CD14-positive monocyte (primary cell): ENCODE data around the gene CTTN. TPM values are rescaled to one million over a fixed set of nuclear protein-coding genes. Genes with fewer than 3 reads are reported as not detected.

Experiments used
- DNase-seq, 3 donors: peaks; one replicate each; pipeline ENCODE4 v3.0.0-alpha.2; 2011 to 2022
- H2AFZ ChIP-seq: 2 replicates; pipeline ENCODE4 v1.6.0; 2012; ENCODE audit warnings: mild to moderate bottlenecking, low read depth, low read length, inconsistent platforms; ENCODE audit not compliant: insufficient read depth, poor library complexity, severe bottlenecking
- H3K27ac ChIP-seq, 2 donors: 1 replicate in 1 of 2; 2 replicates in 1 of 2; pipeline ENCODE4 v1.5.1; 2012 to 2013; ENCODE audit warnings: low read length in 2 of 2, control low read depth in 1 of 2, inconsistent platforms in 1 of 2, low read depth in 1 of 2, mild to moderate bottlenecking in 1 of 2
- H3K27me3 ChIP-seq, 2 donors: one replicate each; pipeline versions ENCODE4 v1.6.0 to v1.6.1; 2011 to 2013; ENCODE audit warnings: low read length in 2 of 2; ENCODE audit not compliant: control insufficient read depth in 2 of 2, insufficient read depth in 2 of 2
- H3K36me3 ChIP-seq, 2 donors: replicated peaks in 1 of 2; 1 replicate in 1 of 2; 2 replicates in 1 of 2; pipeline versions ENCODE4 v1.5.1 to v1.6.1; 2012 to 2013; ENCODE audit warnings: low read length in 2 of 2, control low read depth in 1 of 2, inconsistent platforms in 1 of 2, mild to moderate bottlenecking in 1 of 2; ENCODE audit not compliant: insufficient read depth in 2 of 2, control insufficient read depth in 1 of 2
- H3K4me1 ChIP-seq, 2 donors: 1 replicate in 1 of 2; 2 replicates in 1 of 2; pipeline versions ENCODE4 v1.5.1 to v1.6.1; 2012 to 2013; ENCODE audit warnings: low read length in 2 of 2, control low read depth in 1 of 2, inconsistent platforms in 1 of 2, mild to moderate bottlenecking in 1 of 2, moderate library complexity in 1 of 2; ENCODE audit not compliant: insufficient read depth in 2 of 2, control insufficient read depth in 1 of 2
- H3K4me2 ChIP-seq: replicated peaks from 2 replicates; pipeline ENCODE3; 2012; ENCODE audit warnings: low read length, moderate library complexity, mild to moderate bottlenecking; ENCODE audit not compliant: poor library complexity, severe bottlenecking; ENCODE audit errors: extremely low read depth
- H3K4me3 ChIP-seq, 3 experiments: fragments of 200-600 bp in 1 of 3; sonication (generic) in 1 of 3; replicated peaks in 1 of 3; 1 replicate in 2 of 3; 2 replicates in 1 of 3; pipeline ENCODE4 v1.5.1; 2011 to 2013; ENCODE audit warnings: low read length in 3 of 3, mild to moderate bottlenecking in 3 of 3, control low read depth in 2 of 3, low read depth in 2 of 3, inconsistent platforms in 1 of 3, moderate library complexity in 1 of 3
- H3K79me2 ChIP-seq: 2 replicates; pipeline ENCODE4 v1.6.0; 2012; ENCODE audit warnings: mild to moderate bottlenecking, control low read depth, inconsistent platforms, low read length, moderate library complexity; ENCODE audit not compliant: insufficient read depth
- H3K9ac ChIP-seq: 2 replicates; pipeline ENCODE4 v1.6.0; 2017; ENCODE audit warnings: low read length, mild to moderate bottlenecking; ENCODE audit not compliant: insufficient read depth, poor library complexity, severe bottlenecking
- H3K9me3 ChIP-seq, 2 donors: replicated peaks in 1 of 2; 1 replicate in 1 of 2; 2 replicates in 1 of 2; pipeline versions ENCODE4 v1.5.1 to v1.6.1; 2012 to 2013; ENCODE audit warnings: low read length in 2 of 2, control low read depth in 1 of 2; ENCODE audit not compliant: control insufficient read depth in 1 of 2, insufficient read depth in 1 of 2
- H4K20me1 ChIP-seq: 2 replicates; pipeline ENCODE4 v1.6.0; 2012; ENCODE audit warnings: mild to moderate bottlenecking, low read length, control low read depth, moderate library complexity; ENCODE audit not compliant: insufficient read depth
- H3K27ac Mint-ChIP-seq, 7 donors: one replicate each; pipeline ENCODE4 v1.8.0; 2020; ENCODE audit warnings: mild to moderate bottlenecking in 7 of 7, mixed read lengths in 7 of 7, moderate library complexity in 6 of 7, inconsistent platforms in 2 of 7
- H3K27me3 Mint-ChIP-seq, 3 donors: one replicate each; pipeline ENCODE4 v1.8.0; 2021 to 2022; ENCODE audit warnings: low read depth in 3 of 3, mild to moderate bottlenecking in 3 of 3, mixed read lengths in 3 of 3, moderate library complexity in 3 of 3, inconsistent platforms in 1 of 3
- H3K36me3 Mint-ChIP-seq, 2 donors: one replicate each; pipeline ENCODE4 v1.8.0; 2020; ENCODE audit warnings: mixed read lengths in 2 of 2, inconsistent platforms in 1 of 2, mild to moderate bottlenecking in 1 of 2
- H3K4me1 Mint-ChIP-seq: one replicate; pipeline ENCODE4 v1.8.0; 2020; ENCODE audit warnings: mild to moderate bottlenecking, mixed read lengths
- H3K4me3 Mint-ChIP-seq, 2 donors: one replicate each; pipeline ENCODE4 v1.8.0; 2020; ENCODE audit warnings: mild to moderate bottlenecking in 2 of 2, mixed read lengths in 2 of 2, moderate library complexity in 1 of 2
- H3K9me3 Mint-ChIP-seq, 7 donors: one replicate each; pipeline ENCODE4 v1.8.0; 2020 to 2022; ENCODE audit warnings: mixed read lengths in 7 of 7, mild to moderate bottlenecking in 6 of 7, moderate library complexity in 6 of 7, inconsistent platforms in 2 of 7
- WGBS: methylation state at CpG from one replicate; pipeline ENCODE4 v1.1.5; 2013; ENCODE audit warnings: missing lambda C conversion rate; ENCODE audit not compliant: insufficient coverage; 5-methylcytosine and 5-hydroxymethylcytosine counted together
- intact Hi-C, 2 donors: fragments of 100-400 bp; cut with micrococcal nuclease; formaldehyde crosslinking; loops; one replicate each; pipeline versions ENCODE4 v1.15.0 to v1.15.1; 2023
- polyA minus RNA-seq: library from RNA; depleted of rRNA, polyadenylated mRNA; stranded (reverse); fragments of >200 nt; gene quantifications from 2 replicates; pipeline ENCODE4 v1.2.3, GENCODE V29; 2012
- polyA plus RNA-seq, 3 donors: library from polyadenylated mRNA; depleted of rRNA in 1 of 3; unstranded in 2 of 3; stranded (reverse) in 1 of 3; fragments of 300-500 nt in 2 of 3; fragments of >200 nt in 1 of 3; fragmentation: Illumina TruSeq in 2 of 3; gene quantifications; 1 replicate in 2 of 3; 2 replicates in 1 of 3; pipeline ENCODE4 v1.2.3, GENCODE V29; 2012 to 2021
- total RNA-seq, 12 experiments: library from RNA in 1 of 12; stranded (reverse) in 1 of 12; fragments of 120-200 nt in 1 of 12; gene quantifications; one replicate each; pipeline ENCODE4 v1.2.4 and lab custom pipeline; 2013 to 2026; ENCODE audit warnings: mixed read lengths in 6 of 12, inconsistent platforms in 1 of 12
- TF ChIP-seq, protein P1 (sequence below): fragments of 200-600 bp; IDR thresholded peaks from one replicate; pipeline ENCODE4 v1.8.0; 2022; ENCODE audit warnings: antibody characterized with exemption, mild to moderate bottlenecking

CTTN gene
- total RNA-seq (2013): 1.6 TPM
- polyA plus RNA-seq (under 1 TPM in 2 of 3 donors, not detected in 1; 0.05 to 0.11 TPM), polyA minus RNA-seq (0.55 and 1.2 TPM in 2 replicates), total RNA-seq (lab: John Stamatoyannopoulos, UW) (0 to 11.8 (median 1.2) reads per million in 11 experiments)

DNA sequence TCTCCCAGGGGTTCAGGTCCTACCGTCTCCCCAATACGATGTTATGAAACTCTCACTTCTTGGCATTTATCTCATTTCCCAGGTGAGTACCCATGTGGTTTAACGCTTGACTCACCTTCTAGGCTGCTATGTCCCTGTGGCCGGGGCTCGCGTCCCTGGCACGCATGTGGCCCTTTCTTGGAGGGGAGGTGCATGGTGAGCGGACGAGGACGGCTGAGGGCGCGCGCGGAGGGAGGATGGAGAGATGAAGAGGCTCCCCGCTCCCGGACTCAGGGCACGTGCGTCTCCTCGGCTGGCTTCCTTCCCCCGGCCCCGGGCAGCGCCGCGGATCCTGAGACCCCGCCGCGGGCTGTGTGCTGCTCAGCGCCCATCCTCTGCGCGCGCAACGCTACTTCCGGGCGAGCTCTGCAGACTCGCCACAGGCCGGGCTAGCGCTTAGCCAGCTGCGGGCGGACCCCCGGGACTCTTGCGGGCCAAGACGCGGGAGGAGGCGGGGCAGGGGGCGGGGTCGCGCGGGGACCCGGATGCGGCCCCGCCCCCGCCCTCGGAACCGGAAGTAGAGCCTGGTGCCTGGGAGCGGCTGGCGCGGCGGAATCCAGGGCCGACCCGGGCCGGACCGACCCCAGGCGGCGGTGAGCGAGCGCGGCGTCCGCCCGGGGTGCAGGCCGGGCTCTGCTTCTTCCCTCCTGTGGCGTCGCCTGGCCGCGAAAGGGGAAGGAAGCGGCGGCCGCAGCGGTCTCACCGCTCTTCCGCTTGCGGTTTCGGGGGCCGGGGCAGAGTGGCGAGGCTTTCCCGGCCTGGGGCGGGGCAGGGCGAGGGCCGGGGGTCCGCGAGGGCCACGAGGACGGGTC, at the start of gene CTTN:
CTTN (plus strand) TSS at position 547 of the 851 bp plus-strand sequence. CDS start 8,769 bp downstream, outside the sequence.
- Histone ChIP-seq H3K79me2 (no peaks in the 10 kb centered on the region), H3K9me3 (peaks cover 0 to 27% of the 10 kb centered on the region in 2 donors), H3K9ac (peak within 1 kb of the TSS; percentile 8), H4K20me1 (peaks cover 47% of the 10 kb centered on the region), H3K36me3 (no peaks in the 10 kb centered on the region), H3K4me2 (peak within 1 kb of the TSS; percentile 68), H3K4me1 (peaks cover 35 to 36% of the 10 kb centered on the region in 2 donors), H3K4me3 (peak within 1 kb of the TSS in 1 of 3 experiments; percentile 55), H2AFZ (peak within 1 kb of the TSS; percentile 20), H3K27ac (no peak within 1 kb of the TSS), H3K27me3 (peaks cover 81 to 91% of the 10 kb centered on the region in 2 donors)
- peaks cover 3 to 34% (median 14%) of the 10 kb centered on the region in 7 donors for H3K9me3 Mint-ChIP-seq
- H3K36me3 Mint-ChIP-seq: peaks cover 0 to 9% of the 10 kb centered on the region in 2 donors
- peak within 1 kb of the TSS in 5 of 7 donors; percentile 36 to 77 (median 53) for H3K27ac Mint-ChIP-seq
- intact Hi-C loops: no loop called here
- TF ChIP-seq, protein P1, sequence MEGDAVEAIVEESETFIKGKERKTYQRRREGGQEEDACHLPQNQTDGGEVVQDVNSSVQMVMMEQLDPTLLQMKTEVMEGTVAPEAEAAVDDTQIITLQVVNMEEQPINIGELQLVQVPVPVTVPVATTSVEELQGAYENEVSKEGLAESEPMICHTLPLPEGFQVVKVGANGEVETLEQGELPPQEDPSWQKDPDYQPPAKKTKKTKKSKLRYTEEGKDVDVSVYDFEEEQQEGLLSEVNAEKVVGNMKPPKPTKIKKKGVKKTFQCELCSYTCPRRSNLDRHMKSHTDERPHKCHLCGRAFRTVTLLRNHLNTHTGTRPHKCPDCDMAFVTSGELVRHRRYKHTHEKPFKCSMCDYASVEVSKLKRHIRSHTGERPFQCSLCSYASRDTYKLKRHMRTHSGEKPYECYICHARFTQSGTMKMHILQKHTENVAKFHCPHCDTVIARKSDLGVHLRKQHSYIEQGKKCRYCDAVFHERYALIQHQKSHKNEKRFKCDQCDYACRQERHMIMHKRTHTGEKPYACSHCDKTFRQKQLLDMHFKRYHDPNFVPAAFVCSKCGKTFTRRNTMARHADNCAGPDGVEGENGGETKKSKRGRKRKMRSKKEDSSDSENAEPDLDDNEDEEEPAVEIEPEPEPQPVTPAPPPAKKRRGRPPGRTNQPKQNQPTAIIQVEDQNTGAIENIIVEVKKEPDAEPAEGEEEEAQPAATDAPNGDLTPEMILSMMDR: no peak
- under 1% methylated on average over 80 of the region's 93 CpGs for WGBS
- H3K4me3 Mint-ChIP-seq: peak within 1 kb of the TSS; percentile 27 to 97
- peak; percentile 57 to 84 (median 75) for DNase-seq
- H3K27me3 Mint-ChIP-seq: peaks cover 90 to 98% (median 93%) of the 10 kb centered on the region in 3 donors
- H3K4me1 Mint-ChIP-seq: peaks cover 31% of the 10 kb centered on the region

DNA sequence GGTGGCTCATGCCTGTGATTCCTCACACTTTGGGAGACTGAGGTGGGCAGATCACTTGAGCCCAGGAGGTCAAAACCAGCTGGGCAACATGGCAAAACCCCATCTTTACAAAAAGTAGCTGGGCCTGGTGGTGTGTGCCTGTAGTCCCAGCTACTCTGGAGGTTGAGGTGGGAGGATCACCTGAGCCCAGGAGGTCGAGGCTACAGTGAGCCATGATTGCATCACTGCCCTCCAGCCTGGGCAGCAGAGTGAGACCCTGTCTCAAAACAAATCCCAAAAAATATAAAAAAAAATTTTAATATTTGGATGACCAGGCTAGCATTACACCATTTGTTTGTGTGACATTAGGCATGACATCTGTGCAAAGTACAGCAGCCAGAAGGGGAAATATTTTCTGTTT, 49.7 kb upstream of the CTTN start:
- Mint-ChIP-seq H3K4me3 (no peak overlapping the region), H3K36me3 (peaks cover 80 to 89% of the 10 kb centered on the region in 2 donors), H3K9me3 (no peaks in the 10 kb centered on the region), H3K27me3 (no peaks in the 10 kb centered on the region), H3K4me1 (no peaks in the 10 kb centered on the region), H3K27ac (no peak overlapping the region)
- TF ChIP-seq, protein P1: no peak
- no peak overlapping the region for H3K27ac ChIP-seq
- no peak for DNase-seq
- no peak overlapping the region for H2AFZ ChIP-seq
- whole genome bisulfite sequencing: no CpG with 5 or more reads among the region's 1 CpG
- intact Hi-C loops: no loop called here
- H3K4me1 ChIP-seq: no peaks in the 10 kb centered on the region
- no peak overlapping the region for H3K9ac ChIP-seq
- H4K20me1 ChIP-seq: peaks cover 15% of the 10 kb centered on the region
- H3K4me2 ChIP-seq: no peak overlapping the region
- no peaks in the 10 kb centered on the region for H3K79me2 ChIP-seq
- H3K4me3 ChIP-seq: no peak overlapping the region
- no peaks in the 10 kb centered on the region for H3K9me3 ChIP-seq
- H3K36me3 ChIP-seq: peaks cover 83 to 98% of the 10 kb centered on the region in 2 donors
- no peaks in the 10 kb centered on the region for H3K27me3 ChIP-seq
